NCI-H82 (cell line): Measurements from ENCODE around the gene CSN1S1.

ENCODE experiments used
- DNase-seq: peaks from one replicate; lab custom pipeline; 2025; lab: John Stamatoyannopoulos, UW

The CSN1S1 gene

DNA sequence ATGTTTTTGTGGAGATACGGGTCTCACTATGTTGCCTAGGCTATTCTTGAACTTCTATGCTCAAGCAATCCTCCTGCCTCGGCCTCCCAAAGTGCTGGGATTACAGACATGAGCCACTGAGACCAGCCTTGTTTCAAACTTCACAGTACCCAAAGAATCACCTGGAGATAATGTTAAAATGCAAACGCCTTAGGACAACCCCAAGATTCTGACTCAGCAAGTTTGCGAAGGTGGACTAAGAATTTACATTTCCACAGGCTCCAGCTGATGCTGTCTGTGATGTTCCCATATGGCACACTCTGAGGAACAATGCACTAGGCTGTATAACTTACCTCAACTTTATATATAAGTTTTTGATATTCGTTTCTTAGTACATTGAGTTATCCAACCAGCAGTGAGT is 63.9 kb downstream of the CSN1S1 start:
- DNase-seq: no peak

DNA sequence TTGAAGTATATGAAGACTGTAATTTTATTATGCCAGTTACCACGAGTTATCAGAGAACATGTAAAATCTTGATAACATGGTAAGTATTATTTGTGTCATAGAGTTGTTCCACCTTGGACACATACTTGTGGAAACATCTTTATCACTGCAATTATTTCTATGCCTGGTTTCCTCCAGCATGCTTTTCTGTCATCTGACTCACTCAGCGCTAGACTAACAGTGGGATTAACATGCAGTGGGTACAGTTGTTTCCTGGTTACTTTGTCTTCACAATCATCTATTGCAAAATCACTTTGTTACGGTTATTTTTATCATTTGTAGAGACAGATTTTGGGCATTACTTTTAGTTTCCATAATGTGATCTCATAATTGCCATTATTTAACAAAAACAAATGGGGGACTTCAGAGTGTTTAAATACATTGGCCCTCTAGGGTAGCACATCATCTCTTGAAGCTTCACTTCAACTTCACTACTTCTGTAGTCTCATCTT is 64.7 kb downstream of the CSN1S1 start, which contains the start of gene STATH:
TSS of gene STATH (plus strand) at position 441 of the 491 bp plus-strand sequence. CDS start 2,472 bp downstream, outside the sequence.
- DNase-seq: no peak
